ENCODE results near the gene TOMM6. TPM values are rescaled to one million over a fixed set of nuclear protein-coding genes. Genes with fewer than 3 reads are reported as not detected.

The TOMM6 gene
- total RNA-seq, 4 donors from 2014 or later, result 116 to 182 (median 150) TPM

DNA sequence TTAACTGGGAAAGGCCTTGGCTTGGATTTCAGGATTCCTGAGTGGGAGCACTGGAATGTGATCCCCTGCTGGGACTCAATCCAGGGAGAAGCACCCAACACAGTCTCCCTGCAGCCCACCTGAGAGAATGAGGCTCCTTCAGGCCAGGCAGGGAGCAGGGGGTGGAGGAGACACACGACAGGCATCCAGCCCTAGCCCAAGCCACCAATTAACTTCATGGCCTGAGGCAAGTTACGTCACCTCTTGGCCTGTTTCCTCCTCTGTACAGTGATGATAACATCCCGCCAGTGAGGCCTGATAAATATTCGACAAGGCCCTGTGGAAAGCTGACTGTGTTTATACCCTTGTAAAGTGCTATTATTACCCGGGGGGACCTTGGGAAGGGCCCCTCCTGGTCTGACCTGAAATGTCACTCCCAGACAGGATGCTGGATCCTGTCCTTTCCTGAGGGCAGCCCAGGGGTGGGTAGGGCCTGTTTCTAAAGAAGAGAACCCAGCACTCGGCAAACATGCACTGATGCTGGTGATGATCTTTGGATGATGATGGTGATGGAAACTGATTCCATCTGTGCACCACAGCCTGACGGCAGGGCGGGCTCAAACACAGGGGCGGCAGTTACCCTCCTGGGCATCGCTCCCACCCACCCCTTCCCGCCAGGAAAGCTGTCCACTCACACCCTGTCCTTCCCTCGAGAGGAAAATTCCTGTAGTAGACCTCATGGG lies 20.2 kb upstream of the TOMM6 start:
- no peak for DNase-seq
- Histone ChIP-seq H3K27ac (peak overlapping the region in 3 of 4 donors; percentile 40 to 77 (median 61)), H3K27me3 (no peaks in the 10 kb centered on the region), H3K4me1 (peaks cover 0 to 21% (median 12%) of the 10 kb centered on the region in 3 donors), H3K9me3 (no peaks in the 10 kb centered on the region), H3K36me3 (peaks cover 0 to 23% (median 10%) of the 10 kb centered on the region in 3 donors), H3K4me3 (no peak overlapping the region)
- intact Hi-C loops (cut with DNase I), result no loop called here
- TF ChIP-seq, protein P1, sequence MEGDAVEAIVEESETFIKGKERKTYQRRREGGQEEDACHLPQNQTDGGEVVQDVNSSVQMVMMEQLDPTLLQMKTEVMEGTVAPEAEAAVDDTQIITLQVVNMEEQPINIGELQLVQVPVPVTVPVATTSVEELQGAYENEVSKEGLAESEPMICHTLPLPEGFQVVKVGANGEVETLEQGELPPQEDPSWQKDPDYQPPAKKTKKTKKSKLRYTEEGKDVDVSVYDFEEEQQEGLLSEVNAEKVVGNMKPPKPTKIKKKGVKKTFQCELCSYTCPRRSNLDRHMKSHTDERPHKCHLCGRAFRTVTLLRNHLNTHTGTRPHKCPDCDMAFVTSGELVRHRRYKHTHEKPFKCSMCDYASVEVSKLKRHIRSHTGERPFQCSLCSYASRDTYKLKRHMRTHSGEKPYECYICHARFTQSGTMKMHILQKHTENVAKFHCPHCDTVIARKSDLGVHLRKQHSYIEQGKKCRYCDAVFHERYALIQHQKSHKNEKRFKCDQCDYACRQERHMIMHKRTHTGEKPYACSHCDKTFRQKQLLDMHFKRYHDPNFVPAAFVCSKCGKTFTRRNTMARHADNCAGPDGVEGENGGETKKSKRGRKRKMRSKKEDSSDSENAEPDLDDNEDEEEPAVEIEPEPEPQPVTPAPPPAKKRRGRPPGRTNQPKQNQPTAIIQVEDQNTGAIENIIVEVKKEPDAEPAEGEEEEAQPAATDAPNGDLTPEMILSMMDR (IDR thresholded peaks at IDR 0.05), result no peak
- no peak for TF ChIP-seq POLR2A (IDR thresholded peaks at IDR 0.05)
- 15 to 28% methylated on average over 5 to 6 of the region's 12 CpGs for WGBS, 2 donors

DNA sequence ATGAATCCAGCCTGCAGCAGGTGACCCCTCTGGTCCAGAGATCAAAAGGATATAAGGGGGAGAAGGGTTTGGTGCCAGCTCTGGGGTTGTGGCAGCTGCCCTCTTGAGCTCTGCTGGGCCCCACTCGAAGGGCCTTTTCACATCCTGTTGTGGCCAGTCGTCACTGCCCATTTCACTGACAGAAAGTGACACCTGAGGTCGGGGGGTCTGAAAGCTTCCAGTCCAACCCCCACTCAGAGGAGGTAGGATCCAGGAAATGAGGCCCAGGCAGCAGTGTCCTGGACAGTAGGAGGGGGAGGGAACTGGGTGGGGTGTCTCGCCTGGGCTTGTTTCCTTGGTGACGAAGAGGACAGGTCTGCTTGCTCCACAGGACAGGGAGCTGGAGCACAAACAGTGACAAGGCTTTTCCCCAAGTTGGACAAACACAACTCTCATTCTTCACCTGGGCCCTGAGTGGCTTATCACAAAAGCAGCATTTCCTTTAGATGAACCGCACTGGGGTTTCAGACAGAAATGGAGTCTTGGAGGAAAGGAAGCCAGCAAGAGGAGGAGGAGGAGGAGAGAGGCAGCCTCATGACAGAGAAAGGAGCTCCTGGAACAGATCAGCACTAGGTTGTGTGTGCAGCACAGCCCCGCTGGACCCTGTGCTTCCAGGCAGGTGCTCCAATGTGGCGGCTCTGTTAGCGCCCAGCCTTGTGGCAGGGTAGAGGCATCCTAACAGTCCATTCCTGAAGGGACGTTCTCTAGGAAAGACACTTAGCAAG lies 18.8 kb upstream of the TOMM6 start:
- Histone ChIP-seq H3K27ac (peak overlapping the region in 1 of 4 donors; percentile 77), H3K27me3 (no peaks in the 10 kb centered on the region), H3K9me3 (no peaks in the 10 kb centered on the region), H3K4me3 (no peak overlapping the region), H3K4me1 (peaks cover 0 to 21% (median 12%) of the 10 kb centered on the region in 3 donors), H3K36me3 (peaks cover 0 to 37% (median 10%) of the 10 kb centered on the region in 3 donors)
- TF ChIP-seq, protein P1 (IDR thresholded peaks at IDR 0.05), result no peak
- TF ChIP-seq POLR2A (IDR thresholded peaks at IDR 0.05), result no peak
- 63 to 81% methylated on average over 7 to 9 of the region's 10 CpGs for WGBS, 2 donors
- no peak for DNase-seq
- intact Hi-C loops (cut with DNase I), result no loop called here

DNA sequence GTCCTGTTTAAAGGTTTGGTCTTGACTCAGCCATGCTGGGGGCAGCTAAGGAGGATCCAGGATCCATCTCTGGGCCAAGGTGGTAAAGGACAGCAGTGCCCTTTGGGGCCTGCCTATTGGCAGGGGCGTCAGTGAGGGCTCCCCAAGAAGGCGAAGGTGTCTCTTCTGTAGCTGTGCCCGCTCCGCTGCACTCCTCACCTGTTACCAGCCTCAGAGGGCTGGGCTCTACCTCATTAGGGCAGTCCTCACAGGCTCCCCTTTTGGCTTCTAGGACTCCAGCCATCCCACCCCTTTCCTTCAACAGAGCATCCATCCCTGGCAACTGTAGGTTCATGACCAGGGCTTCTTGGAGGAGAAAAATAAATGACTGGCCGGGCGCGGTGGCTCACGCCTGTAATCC lies 18.1 kb upstream of the TOMM6 start:
- Histone ChIP-seq H3K9me3 (no peaks in the 10 kb centered on the region), H3K27ac (peak overlapping the region in 1 of 4 donors; percentile 77), H3K27me3 (no peaks in the 10 kb centered on the region), H3K4me3 (no peak overlapping the region), H3K4me1 (peaks cover 0 to 21% (median 12%) of the 10 kb centered on the region in 3 donors), H3K36me3 (peaks cover 0 to 44% (median 11%) of the 10 kb centered on the region in 3 donors)
- WGBS, 2 donors, result 91 to 100% methylated on average over 4 to 8 of the region's 8 CpGs
- intact Hi-C loops (cut with DNase I), result no loop called here
- TF ChIP-seq, protein P1 (IDR thresholded peaks at IDR 0.05), result no peak
- no peak for TF ChIP-seq POLR2A (IDR thresholded peaks at IDR 0.05)
- DNase-seq, result no peak

DNA sequence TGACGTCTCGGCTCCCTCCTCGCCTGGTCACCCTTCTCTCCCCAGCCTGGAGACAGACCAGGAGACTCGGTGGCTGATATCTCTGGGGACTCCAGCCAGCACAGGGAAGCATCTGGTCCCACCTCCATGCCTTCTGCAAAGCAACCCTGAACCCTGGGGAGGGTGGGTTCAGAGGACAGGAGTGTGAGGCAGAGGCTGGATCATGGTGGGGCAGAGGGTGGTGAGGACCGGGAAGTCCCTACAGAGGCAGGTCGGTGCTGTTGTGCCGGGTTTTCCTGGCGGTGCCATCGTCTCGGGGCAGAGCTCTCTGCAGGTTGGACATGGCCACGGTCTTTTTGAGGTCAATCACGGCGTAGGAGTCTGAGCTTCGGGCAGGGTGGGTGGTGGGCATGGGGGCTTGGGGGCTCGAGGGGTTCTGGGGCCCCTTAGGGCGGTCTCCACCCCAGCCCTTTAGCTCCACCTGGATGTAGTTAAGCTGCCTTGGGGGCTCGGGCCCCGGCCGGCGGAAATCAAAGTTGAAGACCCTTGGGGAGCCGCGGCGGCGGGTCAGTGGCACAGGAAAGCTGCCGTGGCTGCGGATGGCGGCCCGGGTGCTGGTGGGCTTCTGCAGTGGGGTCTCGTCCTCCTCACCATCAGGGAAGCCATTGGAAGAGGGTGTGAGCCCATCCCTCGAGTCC lies 17.0 kb upstream of the TOMM6 start:
- intact Hi-C loops (cut with DNase I), result loop anchor here (10.0 kb wide), 1 partner anchor 166 kb away; no protein-coding TSS in a partner anchor
- DNase-seq, result no peak
- WGBS, 2 donors, result 88 to 95% methylated on average over 5 to 9 of the region's 30 CpGs
- Histone ChIP-seq H3K4me1 (peaks cover 0 to 21% (median 12%) of the 10 kb centered on the region in 3 donors), H3K27me3 (no peaks in the 10 kb centered on the region), H3K9me3 (no peaks in the 10 kb centered on the region), H3K36me3 (peaks cover 4 to 55% (median 15%) of the 10 kb centered on the region in 3 donors), H3K4me3 (no peak overlapping the region), H3K27ac (no peak overlapping the region)
- TF ChIP-seq POLR2A (IDR thresholded peaks at IDR 0.05), result no peak
- TF ChIP-seq, protein P1 (IDR thresholded peaks at IDR 0.05), result no peak

Measured in esophagus squamous epithelium (tissue), 5 donors.